HG03103 (cell line): ENCODE measurements around the gene SMIM44.

ENCODE experiments used
- ATAC-seq: cut with Tn5 transposase; IDR thresholded peaks from one replicate; pipeline ENCODE4 v1.9.1; 2021; ENCODE audit warnings: low read depth; ENCODE audit not compliant: unreplicated experiment

SMIM44 gene

GRCh38 chr19:3478409-3479176 is 4.6 kb downstream of the SMIM44 start:
- ATAC-seq, result no peak

GRCh38 chr19:3477951-3478350 is 5.3 kb downstream of the SMIM44 start:
- no peak for ATAC-seq

GRCh38 chr19:3477506-3477905 is 5.7 kb downstream of the SMIM44 start:
- ATAC-seq, result no peak

GRCh38 chr19:3476830-3477229 is 6.4 kb downstream of the SMIM44 start:
- no peak for ATAC-seq

GRCh38 chr19:3475449-3475848 is 7.8 kb downstream of the SMIM44 start:
- ATAC-seq, result no peak

GRCh38 chr19:3474614-3475013 is 8.6 kb downstream of the SMIM44 start:
- no peak for ATAC-seq

- no peak for ATAC-seq
Measured at GRCh38 chr19:3474010-3474409, 9.2 kb downstream of the SMIM44 start.

- ATAC-seq, result no peak
Measured at GRCh38 chr19:3471954-3472655, 11.1 kb downstream of the SMIM44 start.

- ATAC-seq, result no peak
Measured at GRCh38 chr19:3470500-3471128, 12.6 kb downstream of the SMIM44 start.

- ATAC-seq, result no peak
Measured at GRCh38 chr19:3469638-3470499, 13.4 kb downstream of the SMIM44 start.

- no peak for ATAC-seq
Measured at GRCh38 chr19:3468211-3468610, 15.0 kb downstream of the SMIM44 start.

GRCh38 chr19:3467437-3468198 is 15.6 kb downstream of the SMIM44 start:
- no peak for ATAC-seq

- ATAC-seq, result no peak
Measured at GRCh38 chr19:3466635-3467034, 16.6 kb downstream of the SMIM44 start.

- ATAC-seq, result no peak
Measured at GRCh38 chr19:3465552-3465951, 17.7 kb downstream of the SMIM44 start.

- ATAC-seq, result no peak
Measured at GRCh38 chr19:3464587-3465235, 18.5 kb downstream of the SMIM44 start.

GRCh38 chr19:3463714-3464586 is 19.3 kb downstream of the SMIM44 start:
- no peak for ATAC-seq

GRCh38 chr19:3462991-3463713 is 20.1 kb downstream of the SMIM44 start:
- ATAC-seq, result no peak
